ENCODE measurements around the gene RPL39.
"Not testable (repeated sequence)": the region's sequence is repeated elsewhere in the genome, so short reads cannot be mapped to it uniquely, and the experiment has no call there.

The RPL39 gene

GRCh38 chrX:119755981-119756533, 35.4 kb downstream of the RPL39 start:
- no peak for TF ChIP-seq CTCF (IDR thresholded peaks at IDR 0.05; ENCODE audit: insufficient read depth, low read depth, low read length, missing control alignments)
- H3K4me3 ChIP-seq (ENCODE audit: low read length), result no peak overlapping the region
- no peak for DNase-seq (ENCODE audit: low read depth)

GRCh38 chrX:119753639-119754257, 37.7 kb downstream of the RPL39 start:
- DNase-seq (ENCODE audit: low read depth), result peak; percentile 45
- H3K4me3 ChIP-seq (ENCODE audit: low read length), result no peak overlapping the region
- TF ChIP-seq CTCF (IDR thresholded peaks at IDR 0.05; ENCODE audit: insufficient read depth, low read depth, low read length, missing control alignments), result peak; percentile 38

GRCh38 chrX:119753001-119753400, 38.4 kb downstream of the RPL39 start:
- no peak for TF ChIP-seq CTCF (IDR thresholded peaks at IDR 0.05; ENCODE audit: insufficient read depth, low read depth, low read length, missing control alignments)
- no peak for DNase-seq (ENCODE audit: low read depth)

GRCh38 chrX:119750751-119751150, 40.7 kb downstream of the RPL39 start:
- DNase-seq (ENCODE audit: low read depth); H3K4me3 ChIP-seq (ENCODE audit: low read length): not testable (repeated sequence)

More at GRCh38 chrX:119753001-119753400, 38.4 kb downstream of the RPL39 start:
- no peak overlapping the region for H3K4me3 ChIP-seq (ENCODE audit: low read length)

- not testable (repeated sequence) for DNase-seq (ENCODE audit: low read depth); H3K4me3 ChIP-seq (ENCODE audit: low read length)
Observed at GRCh38 chrX:119750131-119750530, 41.3 kb downstream of the RPL39 start.

GRCh38 chrX:119745283-119745848, 46.1 kb downstream of the RPL39 start:
- DNase-seq (ENCODE audit: low read depth), result no peak
- no peak for TF ChIP-seq CTCF (IDR thresholded peaks at IDR 0.05; ENCODE audit: insufficient read depth, low read depth, low read length, missing control alignments)

GRCh38 chrX:119738742-119739141, 52.7 kb downstream of the RPL39 start:
- TF ChIP-seq CTCF (IDR thresholded peaks at IDR 0.05; ENCODE audit: insufficient read depth, low read depth, low read length, missing control alignments), result no peak
- no peak overlapping the region for H3K4me3 ChIP-seq (ENCODE audit: low read length)
- no peak for DNase-seq (ENCODE audit: low read depth)

More at GRCh38 chrX:119745283-119745848, 46.1 kb downstream of the RPL39 start:
- no peak overlapping the region for H3K4me3 ChIP-seq (ENCODE audit: low read length)

All from epithelial cell of esophagus (primary cell).